Testis (tissue), 3 donors: Measurements from ENCODE around the gene NELL1. TPM values are rescaled to one million over a fixed set of nuclear protein-coding genes. Genes with fewer than 3 reads are reported as not detected.

ENCODE experiments used
- DNase-seq: peaks from one replicate; pipeline ENCODE4 v3.0.0-alpha.2; 2019
- H3K27ac ChIP-seq, 2 donors: fragments of 200-600 bp; sonication (generic); one replicate each; pipeline ENCODE4 v1.5.1; 2019
- H3K27me3 ChIP-seq: fragments of 200-600 bp; sonication (generic); one replicate; pipeline ENCODE4 v1.5.1; 2019
- H3K36me3 ChIP-seq: fragments of 200-600 bp; sonication (generic); one replicate; pipeline ENCODE4 v1.5.1; 2017; ENCODE audit warnings: low read depth; ENCODE audit errors: missing control alignments
- H3K4me1 ChIP-seq: fragments of 200-600 bp; sonication (generic); one replicate; pipeline ENCODE4 v1.5.1; 2019
- H3K4me3 ChIP-seq, 2 donors: fragments of 200-600 bp; sonication (generic); one replicate each; pipeline ENCODE4 v1.5.1; 2017 to 2019
- H3K9me3 ChIP-seq: fragments of 200-600 bp; sonication (generic); one replicate; pipeline ENCODE4 v1.5.1; 2017
- POLR2A ChIP-seq: fragments of 450-650 bp; IDR thresholded peaks from one replicate; pipeline ENCODE4 v1.6.1; 2017; ENCODE audit warnings: antibody characterized with exemption, mild to moderate bottlenecking, moderate library complexity
- WGBS, 2 donors: methylation state at CpG; one replicate each; pipeline ENCODE4 v1.1.5; 2018; 5-methylcytosine and 5-hydroxymethylcytosine counted together
- intact Hi-C: fragments of 100-400 bp; cut with DNase I; formaldehyde crosslinking; loops from one replicate; pipeline ENCODE4 v1.15.1; 2023; ENCODE audit warnings: low total_unique reads
- polyA plus RNA-seq: library from polyadenylated mRNA; stranded (reverse); fragments of 350-450 nt; fragmentation: Illumina TruSeq; extraction: RNeasy Lipid Tissue Mini Kit (QIAGEN cat#74804); gene quantifications from one replicate; pipeline ENCODE4 v1.2.3, GENCODE V29; 2014; ENCODE audit warnings: low read depth, low replicate concordance; ENCODE audit not compliant: insufficient read depth
- total RNA-seq, 2 donors: library from RNA; depleted of rRNA; stranded (reverse); fragments of >200 nt; gene quantifications; one replicate each; pipeline ENCODE4 v1.2.3, GENCODE V29; 2016
- TF ChIP-seq, protein P1 (sequence below), 3 experiments: fragments of 450-650 bp in 2 of 3; fragments of 200-600 bp in 1 of 3; sonication (generic) in 1 of 3; IDR thresholded peaks; one replicate each; pipeline ENCODE4 v1.5.1; 2016 to 2019; ENCODE audit warnings: antibody characterized with exemption in 3 of 3, mild to moderate bottlenecking in 2 of 3, moderate library complexity in 1 of 3

NELL1 gene
- total and polyA plus RNA-seq, 3 donors from 2014 or later = 4.9 to 8.9 (median 7.0) TPM

- 46 to 52% methylated on average over 3 of the region's 3 CpGs for WGBS, 2 donors
- no peak overlapping the region for H3K27ac ChIP-seq
- H3K4me1 ChIP-seq = no peaks in the 10 kb centered on the region
- no peak for DNase-seq
- TF ChIP-seq, protein P1, sequence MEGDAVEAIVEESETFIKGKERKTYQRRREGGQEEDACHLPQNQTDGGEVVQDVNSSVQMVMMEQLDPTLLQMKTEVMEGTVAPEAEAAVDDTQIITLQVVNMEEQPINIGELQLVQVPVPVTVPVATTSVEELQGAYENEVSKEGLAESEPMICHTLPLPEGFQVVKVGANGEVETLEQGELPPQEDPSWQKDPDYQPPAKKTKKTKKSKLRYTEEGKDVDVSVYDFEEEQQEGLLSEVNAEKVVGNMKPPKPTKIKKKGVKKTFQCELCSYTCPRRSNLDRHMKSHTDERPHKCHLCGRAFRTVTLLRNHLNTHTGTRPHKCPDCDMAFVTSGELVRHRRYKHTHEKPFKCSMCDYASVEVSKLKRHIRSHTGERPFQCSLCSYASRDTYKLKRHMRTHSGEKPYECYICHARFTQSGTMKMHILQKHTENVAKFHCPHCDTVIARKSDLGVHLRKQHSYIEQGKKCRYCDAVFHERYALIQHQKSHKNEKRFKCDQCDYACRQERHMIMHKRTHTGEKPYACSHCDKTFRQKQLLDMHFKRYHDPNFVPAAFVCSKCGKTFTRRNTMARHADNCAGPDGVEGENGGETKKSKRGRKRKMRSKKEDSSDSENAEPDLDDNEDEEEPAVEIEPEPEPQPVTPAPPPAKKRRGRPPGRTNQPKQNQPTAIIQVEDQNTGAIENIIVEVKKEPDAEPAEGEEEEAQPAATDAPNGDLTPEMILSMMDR (IDR thresholded peaks at IDR 0.05) = no peak
- no peak for TF ChIP-seq POLR2A
- H3K27me3 ChIP-seq = no peaks in the 10 kb centered on the region
- no peaks in the 10 kb centered on the region for H3K36me3 ChIP-seq
- no peaks in the 10 kb centered on the region for H3K9me3 ChIP-seq
- no peak overlapping the region for H3K4me3 ChIP-seq
- intact Hi-C loops = no loop called here
These were observed 403.2 kb downstream of the NELL1 start for GRCh38 chr11:21072558-21072957.

- no peak overlapping the region for H3K4me3 ChIP-seq
- H3K4me1 ChIP-seq = no peaks in the 10 kb centered on the region
- TF ChIP-seq POLR2A = no peak
- TF ChIP-seq, protein P1 (IDR thresholded peaks at IDR 0.05) = no peak
- H3K27ac ChIP-seq = no peak overlapping the region
- intact Hi-C loops = no loop called here
- H3K36me3 ChIP-seq = no peaks in the 10 kb centered on the region
- DNase-seq = no peak
- 91 to 92% methylated on average over 3 of the region's 3 CpGs for WGBS, 2 donors
- no peaks in the 10 kb centered on the region for H3K27me3 ChIP-seq
- H3K9me3 ChIP-seq = no peaks in the 10 kb centered on the region
These were observed 413.5 kb downstream of the NELL1 start for GRCh38 chr11:21082853-21083252.

- Histone ChIP-seq H3K9me3 (no peaks in the 10 kb centered on the region), H3K36me3 (no peaks in the 10 kb centered on the region), H3K4me3 (no peak overlapping the region), H3K4me1 (no peaks in the 10 kb centered on the region), H3K27ac (no peak overlapping the region), H3K27me3 (no peaks in the 10 kb centered on the region)
- intact Hi-C loops = no loop called here
- DNase-seq = no peak
- TF ChIP-seq POLR2A = no peak
- TF ChIP-seq, protein P1 (IDR thresholded peaks at IDR 0.05) = no peak
These were observed 419.5 kb downstream of the NELL1 start for GRCh38 chr11:21088930-21089329.

DNA sequence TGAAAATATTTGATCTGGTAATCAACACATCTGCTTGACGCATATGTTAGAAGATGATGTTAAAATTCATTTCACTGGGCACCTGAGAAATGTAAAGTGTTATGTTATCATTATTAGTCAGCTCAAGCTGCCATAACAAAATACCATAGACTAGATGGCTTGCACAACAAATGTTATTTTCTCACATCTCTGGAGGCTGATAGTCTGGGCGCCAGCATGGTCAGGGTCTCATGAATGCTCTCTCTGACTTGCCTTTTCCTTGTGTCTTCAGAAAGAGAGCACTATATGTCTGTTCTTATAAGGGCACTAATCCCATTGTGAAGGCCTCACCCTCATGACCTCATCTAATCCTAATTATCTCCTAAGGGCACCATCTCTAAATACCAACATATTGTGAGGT lies 435.3 kb downstream of the NELL1 start:
- intact Hi-C loops = no loop called here
- Histone ChIP-seq H3K36me3 (no peaks in the 10 kb centered on the region), H3K4me1 (no peaks in the 10 kb centered on the region), H3K4me3 (no peak overlapping the region), H3K9me3 (no peaks in the 10 kb centered on the region), H3K27me3 (no peaks in the 10 kb centered on the region), H3K27ac (no peak overlapping the region)
- 94 to 98% methylated on average over 2 of the region's 2 CpGs for WGBS, 2 donors
- DNase-seq = no peak
- TF ChIP-seq POLR2A = no peak
- TF ChIP-seq, protein P1 (IDR thresholded peaks at IDR 0.05) = no peak

- Histone ChIP-seq H3K27ac (no peak overlapping the region), H3K27me3 (no peaks in the 10 kb centered on the region), H3K36me3 (no peaks in the 10 kb centered on the region), H3K4me1 (no peaks in the 10 kb centered on the region), H3K4me3 (no peak overlapping the region), H3K9me3 (no peaks in the 10 kb centered on the region)
- DNase-seq = no peak
- intact Hi-C loops = no loop called here
- WGBS, 2 donors = 67 to 76% methylated on average over 5 of the region's 5 CpGs
- no peak for TF ChIP-seq POLR2A
- TF ChIP-seq, protein P1 (IDR thresholded peaks at IDR 0.05) = no peak
These were observed 436.0 kb downstream of the NELL1 start for GRCh38 chr11:21105196-21105917.
